IPS DF 4.7 (cell line): ENCODE results near the gene XRCC4.
"Not testable (repeated sequence)": the region's sequence is repeated elsewhere in the genome, so short reads cannot be mapped to it uniquely, and the experiment has no call there.

ENCODE experiments used
- DNase-seq: peaks from one replicate; pipeline ENCODE4 v3.0.0-alpha.2; 2013; ENCODE audit warnings: low spot score; ENCODE audit errors: extremely low read depth

Gene XRCC4

DNA sequence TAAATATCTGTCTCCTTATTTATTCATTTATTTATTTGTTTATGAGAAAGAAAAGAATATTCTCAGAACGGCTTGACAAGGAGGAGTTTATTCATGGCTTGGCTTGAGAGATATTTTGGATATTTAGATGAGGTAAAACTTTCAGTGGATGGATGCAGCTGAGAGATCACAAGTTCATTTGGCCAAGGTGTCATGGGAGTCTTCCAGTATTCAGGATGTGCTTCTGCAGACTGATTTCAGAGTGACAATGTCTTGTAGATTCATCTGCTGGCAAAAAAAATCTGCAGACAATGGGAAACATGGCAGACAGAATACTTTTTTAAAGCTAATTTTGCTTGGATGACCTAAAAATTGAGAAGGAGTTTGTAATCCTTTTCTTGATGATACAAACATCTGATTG, 38.5 kb downstream of the XRCC4 start:
- no peak for DNase-seq

DNA sequence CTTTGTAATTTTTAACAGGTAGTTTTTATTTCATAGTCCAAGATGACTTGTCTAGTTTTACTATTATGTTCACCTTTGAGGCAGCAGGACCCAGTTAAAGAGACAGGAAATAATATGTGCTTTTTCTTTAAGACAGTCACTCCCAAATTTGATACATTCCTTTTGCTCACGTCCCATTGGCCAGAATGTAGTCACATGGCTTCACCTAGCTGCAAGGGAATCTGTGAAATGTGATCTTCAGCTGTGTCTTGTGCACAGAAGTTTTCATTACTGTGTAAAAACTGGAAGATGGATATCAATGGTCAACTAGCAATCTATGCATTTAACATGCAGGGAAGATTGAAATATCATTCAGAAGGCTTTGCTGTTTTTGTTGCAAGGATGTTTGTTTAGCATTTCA, 41.1 kb downstream of the XRCC4 start:
- DNase-seq = no peak

DNA sequence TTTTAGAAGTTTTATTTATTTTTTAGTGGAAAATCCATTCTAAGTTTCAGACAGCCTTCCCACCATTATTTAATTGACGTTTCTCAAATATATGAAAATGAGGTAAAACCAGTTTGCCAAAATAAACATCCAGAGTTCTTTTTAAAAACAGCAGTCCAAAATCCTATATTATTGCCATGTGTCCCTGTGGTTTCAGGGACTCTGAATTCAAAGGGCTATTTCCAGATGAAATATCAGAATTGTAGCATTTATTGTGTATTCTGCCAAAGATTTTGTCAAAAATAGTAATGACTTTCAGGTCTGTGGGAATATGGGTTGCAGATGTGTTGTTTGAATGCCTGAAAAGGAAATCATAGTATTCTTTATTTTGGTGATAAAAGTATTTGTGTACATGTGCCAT, 41.6 kb downstream of the XRCC4 start:
- no peak for DNase-seq

DNA sequence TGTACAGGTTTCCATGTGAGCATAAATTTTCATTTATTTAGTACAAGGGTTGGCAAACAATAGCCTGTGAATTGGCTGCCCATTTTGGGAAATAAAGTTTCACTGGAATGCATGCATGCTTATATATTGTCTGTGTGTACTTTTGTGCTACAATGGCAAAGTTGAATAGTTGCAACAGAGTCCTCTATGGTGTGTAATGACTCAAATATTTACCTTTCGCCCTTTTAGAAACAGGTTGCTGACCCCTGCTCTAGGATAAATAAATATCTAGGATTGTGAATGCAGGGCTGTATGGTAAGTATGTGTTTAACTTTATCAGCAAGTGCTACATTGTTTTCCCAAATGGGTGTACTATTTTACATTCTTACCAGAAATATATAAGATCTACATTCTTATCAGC, 47.2 kb downstream of the XRCC4 start:
- DNase-seq = no peak

DNA sequence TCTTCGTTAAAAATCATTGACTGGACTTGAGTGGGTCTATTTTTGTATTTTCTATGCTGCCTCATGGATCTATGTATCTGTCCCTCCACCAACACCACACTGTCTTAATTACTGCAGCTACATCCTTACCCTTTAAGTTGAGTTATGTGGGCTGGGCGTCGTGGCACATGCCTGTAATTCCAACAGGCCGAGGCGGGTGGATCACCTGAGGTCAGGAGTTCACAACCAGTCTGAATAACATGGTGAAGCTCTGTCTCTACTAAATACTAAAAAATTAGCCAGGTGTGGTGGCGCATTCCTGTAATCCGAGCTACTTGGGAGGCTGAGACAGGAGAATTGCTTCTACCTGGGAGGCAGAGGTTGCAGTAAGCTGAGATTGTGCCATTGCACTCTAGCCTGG, 48.2 kb downstream of the XRCC4 start:
- DNase-seq = no peak

DNA sequence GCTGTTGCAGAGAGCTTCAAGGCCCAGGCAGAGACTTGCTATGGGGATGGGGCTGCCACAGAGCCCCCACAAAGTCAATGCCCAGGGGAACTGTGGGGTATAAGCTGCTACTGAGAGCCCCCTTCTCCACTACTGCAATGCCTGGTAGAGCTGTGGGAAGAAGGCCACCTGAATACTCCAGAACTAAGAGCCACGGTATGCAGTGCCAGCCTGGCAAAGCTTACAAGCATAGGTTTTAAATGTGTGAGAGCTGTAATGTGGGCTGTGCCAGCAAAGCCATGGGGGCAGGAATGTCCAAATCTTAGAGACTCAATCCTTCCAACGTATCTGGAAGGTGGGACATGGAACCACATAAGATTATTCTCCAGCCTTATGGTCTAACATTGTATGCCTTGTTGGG, 49.2 kb downstream of the XRCC4 start:
- DNase-seq = no peak

DNA sequence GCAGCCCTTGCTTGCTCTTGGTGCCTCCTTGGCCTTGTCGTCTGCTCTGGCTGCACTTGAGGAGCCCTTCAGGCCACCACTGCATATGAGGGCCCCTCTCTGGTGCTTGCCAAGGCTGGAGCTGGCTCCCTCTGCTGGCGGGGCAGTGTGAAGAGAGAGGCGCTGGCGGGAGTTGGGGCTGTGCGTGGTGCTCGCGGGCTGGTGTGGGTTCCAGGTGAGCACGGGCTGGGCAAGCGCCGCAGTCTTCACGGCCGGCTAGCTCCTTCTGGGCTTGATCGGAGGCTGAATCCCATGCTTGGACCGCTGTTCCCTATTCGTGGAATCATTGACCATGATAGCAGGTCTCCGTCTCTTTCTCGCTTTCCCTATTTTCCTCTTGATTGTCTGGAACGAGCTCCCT, 56.5 kb downstream of the XRCC4 start:
- no peak for DNase-seq

DNA sequence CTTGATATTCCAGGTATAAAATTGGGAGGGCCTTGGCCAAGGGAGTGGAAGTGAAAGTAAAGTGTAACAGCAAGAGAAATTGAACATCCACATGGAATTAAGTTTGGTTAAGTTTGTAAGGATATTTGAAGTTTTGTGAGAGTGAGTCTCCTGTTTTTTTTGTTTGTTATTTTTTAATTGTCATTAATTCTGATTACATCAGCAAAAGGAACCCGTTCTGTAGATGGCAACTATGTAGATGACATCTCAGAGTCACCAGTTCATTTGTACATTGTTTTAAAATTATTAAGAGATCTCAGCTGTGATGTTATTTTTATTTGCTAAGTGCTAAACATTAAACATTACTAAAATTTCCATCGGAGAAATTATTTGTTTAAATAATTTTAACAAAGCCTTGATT, 65.2 kb downstream of the XRCC4 start:
- no peak for DNase-seq

DNA sequence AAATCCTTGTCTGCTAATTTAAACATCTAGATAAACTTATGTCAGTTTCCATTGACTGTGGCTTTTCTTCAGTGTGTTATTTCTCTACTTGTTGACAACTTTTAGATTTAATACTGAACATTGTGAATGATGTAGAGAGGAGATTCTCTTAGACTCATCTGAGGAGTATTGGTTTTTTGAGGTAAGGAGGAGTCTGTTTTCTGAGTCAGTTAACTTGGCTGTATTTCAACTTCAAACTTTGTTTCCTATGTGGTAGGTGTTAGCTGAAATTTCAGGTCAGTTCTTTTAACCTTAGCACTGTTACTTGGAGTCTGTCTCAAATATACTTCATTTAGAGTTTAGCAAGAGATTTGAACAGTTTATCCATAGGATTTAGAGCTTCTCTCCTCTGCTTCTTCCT, 67.9 kb downstream of the XRCC4 start:
- no peak for DNase-seq

DNA sequence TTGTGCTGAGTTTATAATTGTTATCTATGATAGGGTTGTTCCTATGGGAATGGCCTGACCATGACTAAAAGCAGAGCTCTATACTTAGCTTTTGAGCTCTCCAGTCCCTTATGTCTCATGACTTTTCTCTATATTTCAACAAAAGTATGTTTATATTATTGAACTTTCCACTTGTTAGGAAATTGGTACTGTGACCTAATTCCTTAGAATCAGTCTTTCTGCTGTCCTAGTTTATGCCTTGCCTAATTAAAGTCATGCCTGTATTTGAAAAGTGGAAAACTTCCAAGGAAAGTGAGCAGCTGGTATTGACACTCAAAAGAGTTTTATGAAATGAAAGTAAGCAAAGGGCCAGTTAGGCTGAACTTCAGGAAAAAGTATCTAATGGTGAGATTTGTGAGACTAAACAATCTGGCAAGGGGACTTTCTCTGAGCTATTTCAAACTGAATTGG, 68.6 kb downstream of the XRCC4 start:
- no peak for DNase-seq

DNA sequence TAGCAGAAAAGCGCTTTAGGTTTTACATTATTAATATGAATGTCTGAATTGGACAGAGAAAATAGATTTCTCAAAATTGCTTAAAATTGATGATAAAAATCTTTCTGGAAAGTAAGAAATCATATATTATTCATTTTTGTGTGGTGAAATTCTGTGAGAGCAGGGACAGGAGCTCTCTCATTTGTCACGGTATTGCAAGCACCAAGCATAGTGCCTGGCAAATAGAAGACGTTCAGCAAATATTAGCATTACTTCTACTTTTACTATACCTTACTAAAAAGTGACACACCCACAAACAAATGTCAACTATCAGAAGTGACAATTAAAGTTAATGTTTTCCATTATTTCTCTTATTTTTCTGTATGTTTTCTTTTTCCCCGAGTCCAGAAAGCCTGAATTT, 69.1 kb downstream of the XRCC4 start:
- no peak for DNase-seq

DNA sequence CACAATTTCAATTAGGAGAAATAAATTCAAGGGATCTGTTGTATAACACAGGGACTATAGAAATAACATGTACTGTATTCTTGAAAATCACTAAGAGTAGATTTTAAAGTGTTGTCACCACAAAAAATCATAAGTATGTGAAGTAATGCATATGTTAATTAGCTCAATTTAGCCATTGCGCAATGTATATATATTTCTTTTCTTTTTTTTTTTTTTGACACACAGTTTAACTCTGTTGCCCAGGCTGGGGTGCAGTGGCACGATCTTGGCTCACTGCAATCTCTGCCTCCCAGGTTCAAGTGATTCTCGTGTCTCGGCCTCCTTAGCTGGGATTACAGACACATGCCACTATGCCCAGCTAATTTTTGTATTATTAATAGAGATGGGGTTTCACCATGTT, 70.2 kb downstream of the XRCC4 start:
- DNase-seq = no peak

DNA sequence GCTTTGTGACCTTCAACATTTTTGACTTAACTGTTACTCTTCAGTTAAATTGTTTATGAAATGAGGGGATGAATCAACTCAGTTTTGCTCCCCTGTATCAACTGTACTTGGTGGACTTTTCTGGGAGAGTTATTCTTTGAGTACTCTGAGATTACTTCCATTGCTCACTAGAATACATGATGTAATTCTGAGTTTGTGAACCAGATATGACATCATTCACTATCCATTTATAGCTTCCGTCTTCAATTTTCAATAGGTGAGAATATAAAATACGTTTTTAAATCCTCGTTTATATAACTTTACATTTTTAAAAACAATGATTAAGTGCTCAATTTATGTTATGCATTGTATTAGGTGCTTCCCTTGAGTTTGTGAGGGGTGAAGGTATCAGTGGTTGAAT, 71.0 kb downstream of the XRCC4 start:
- no peak for DNase-seq

DNA sequence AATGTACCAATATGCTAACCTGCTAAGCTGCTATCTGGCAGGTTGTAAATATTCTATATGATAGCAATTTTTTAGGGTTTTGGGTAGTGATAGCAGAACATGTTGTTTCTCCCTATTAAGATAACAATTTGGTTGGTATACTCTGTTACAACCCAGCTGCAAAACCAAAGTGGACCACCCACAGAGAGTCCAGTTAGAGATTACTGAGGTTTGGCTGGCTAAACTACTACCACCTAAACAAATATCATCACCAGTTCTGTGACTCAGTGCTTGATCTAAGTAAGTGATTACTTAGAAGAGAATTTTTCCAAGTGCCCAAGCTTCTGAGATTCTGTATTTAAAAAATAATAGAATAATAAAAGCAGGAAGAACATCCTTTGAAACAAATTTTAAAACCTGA, 72.3 kb downstream of the XRCC4 start:
- no peak for DNase-seq

DNA sequence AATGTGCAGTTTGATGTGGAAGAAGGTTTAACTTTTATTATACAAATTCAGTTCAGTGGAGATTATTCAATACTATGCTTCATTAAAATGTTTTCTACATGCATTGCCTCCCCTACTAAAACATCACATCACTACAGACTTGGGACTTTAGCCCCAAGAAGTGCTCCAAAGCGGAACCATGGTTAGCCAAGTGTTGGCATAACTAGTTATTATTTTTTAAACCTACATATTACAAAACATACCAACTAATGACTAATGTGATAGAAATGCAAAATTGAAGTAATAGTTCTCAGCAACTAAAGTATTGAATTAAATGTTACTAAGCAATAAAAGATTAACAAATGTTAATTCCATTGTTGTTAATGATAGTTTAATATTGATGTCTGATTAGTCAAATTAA, 74.5 kb downstream of the XRCC4 start:
- no peak for DNase-seq

DNA sequence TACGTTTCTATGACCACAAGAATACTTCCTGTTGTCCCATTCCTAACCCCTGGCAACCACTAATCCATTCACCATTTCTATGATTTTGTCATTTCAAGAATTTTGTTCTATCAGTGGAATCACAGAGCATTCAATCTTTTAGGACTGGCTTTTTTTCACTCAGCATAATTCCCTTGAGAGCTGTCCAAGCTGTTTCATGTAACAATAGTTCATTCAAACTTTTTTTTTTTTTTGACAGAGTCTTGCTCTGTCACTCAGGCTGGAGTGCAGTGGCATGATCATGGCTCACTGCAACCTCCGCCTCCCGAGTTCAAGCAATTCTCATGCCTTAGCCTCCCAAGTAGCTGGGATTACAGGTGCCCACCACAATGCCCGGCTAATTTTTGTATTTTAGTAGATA, 75.6 kb downstream of the XRCC4 start:
- DNase-seq = not testable (repeated sequence)

DNA sequence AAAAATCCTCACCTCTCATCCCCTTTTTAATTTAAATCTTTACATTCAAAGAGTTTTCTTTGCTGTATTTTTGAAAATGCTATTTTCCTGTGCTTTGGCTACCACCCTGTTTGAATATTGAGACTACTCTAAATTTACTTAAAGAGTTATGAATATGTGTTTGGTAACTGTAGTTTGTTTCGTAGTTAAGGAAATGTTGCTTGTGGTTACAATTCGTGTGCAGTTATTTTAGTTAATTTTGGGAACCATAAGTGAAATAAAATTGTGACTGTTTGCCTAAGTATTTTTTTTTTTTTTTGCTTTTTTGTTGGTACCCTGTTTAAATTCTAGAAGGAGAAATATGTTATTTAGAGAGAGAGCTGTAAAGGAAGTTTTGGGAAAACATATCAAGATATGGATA, 78.7 kb downstream of the XRCC4 start:
- DNase-seq = no peak

DNA sequence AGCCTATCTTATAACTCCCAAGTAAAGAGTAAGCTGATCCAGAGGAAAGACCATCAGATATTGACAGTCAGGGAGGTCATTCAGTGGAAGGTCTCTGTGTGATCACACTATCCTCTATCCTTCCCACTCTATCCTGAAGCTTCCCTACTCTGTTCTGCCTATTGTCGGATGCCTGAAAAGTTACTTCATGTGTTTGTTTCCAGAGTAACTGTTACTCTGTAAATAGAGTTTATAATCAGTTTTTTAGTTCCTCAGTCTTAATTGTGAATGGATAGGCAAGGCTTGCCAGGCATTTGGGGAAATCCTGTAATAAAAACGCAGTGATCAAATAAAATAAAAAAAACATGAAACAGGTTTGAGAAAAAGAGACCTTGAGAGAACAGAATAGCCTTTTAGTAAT, 79.8 kb downstream of the XRCC4 start:
- DNase-seq = no peak

DNA sequence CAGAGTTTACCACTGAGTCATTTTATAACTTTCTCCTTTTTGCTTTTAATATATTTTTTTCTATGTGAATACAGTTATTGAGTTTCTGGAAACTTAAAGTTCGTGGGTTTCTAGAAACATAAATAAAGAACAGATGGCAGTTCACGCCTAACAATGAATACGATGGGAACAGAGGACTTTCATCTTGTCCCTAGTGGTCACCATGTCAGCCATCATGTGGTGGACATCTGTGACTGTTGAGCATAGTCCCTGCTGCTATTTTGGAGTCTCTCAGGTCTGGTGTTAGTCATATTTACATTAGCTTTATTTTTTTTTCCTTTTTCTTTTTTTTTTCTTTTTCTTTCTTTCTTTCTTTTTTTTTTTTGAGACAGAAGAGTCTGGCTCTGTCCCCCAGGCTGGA, 85.3 kb downstream of the XRCC4 start:
- DNase-seq = no peak

DNA sequence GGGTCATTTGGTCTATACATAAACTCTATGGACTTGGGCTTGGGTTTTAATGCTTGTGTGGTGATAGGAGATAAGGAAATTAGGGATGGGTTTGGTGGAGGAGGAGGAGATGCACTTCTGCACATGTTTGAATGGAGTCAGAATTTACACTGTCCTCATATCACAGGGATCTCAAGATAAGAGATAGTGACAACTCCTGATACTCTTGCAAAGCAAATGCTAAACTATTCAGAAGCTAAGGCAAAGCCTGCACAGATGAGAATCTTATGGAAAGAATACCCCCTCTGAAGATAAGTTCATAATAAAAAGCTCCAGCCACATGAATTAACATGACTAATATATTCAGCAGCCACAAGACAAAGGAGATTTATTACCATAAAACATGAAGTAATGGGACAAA, 90.2 kb downstream of the XRCC4 start:
- no peak for DNase-seq

DNA sequence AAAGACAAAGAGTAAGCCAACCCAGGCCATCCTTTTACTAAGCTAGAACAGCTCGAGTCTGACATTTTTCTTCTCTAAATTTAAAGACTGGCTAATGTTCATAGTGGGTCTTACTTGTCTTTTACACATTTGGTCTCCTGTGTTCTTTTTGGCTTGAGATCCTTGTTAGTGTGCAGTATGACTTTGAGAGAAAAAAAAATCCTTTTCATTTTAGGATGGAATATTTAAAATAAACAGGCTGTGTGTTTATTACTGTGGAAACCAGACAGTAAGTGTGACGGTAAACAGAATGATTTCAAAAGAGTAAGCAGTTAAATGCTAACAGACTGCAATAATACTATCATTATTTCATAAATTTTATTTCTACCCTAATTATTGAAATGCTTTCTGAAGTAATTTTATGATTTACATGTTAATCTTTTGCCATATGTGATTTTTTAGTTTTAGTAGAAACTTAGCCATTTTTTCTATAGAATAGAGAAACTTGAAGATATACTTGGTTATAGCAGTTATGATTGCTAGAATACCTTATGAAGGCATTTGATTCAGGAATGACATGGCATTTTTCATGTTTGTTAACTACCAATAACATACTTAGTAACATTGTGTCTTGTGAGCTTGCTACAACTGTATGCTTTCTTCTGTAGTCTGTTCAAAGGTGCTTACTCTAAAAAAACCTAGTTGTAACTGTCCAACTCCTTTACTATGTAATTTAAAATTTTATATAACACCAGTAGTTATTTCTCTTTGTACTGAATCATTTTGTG, 92.4 kb downstream of the XRCC4 start:
- DNase-seq = no peak

DNA sequence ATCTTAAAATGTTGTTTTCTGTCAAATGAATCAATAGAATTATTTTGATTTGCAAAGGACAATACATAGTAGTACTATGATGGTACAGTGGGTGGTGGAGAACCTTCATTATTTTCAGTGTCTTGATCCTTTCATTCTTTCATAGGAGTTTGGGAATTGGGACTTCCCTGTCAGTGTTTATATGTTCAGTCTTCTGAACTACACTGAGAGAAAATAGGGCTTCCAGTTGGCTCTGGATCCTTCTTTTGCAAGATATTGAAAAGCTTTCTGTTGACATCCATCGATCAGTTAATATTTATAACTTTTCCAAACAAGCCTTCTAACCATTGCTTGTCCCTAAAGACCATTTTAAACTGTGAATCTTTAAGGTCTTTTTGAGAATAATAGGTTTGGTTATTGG, 94.7 kb downstream of the XRCC4 start:
- no peak for DNase-seq

DNA sequence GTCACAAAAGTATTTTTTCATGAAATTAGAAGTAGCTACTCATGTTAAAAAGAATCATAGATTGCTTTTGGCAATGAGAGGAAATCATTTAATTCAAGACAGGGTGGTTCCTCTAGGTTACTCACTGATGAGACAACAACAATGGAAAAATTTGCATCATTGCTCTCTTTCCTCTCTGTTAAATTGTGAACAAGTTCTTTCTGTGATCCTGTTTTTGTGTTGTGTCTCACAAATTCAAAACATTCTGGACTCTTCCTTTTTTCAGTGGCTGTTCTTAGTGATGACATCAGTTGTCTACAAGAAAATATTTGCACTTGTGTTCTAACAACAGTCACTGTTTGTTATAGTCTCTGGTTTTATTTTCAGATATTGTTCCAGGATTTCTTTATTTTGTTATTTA, 95.3 kb downstream of the XRCC4 start:
- DNase-seq = no peak

DNA sequence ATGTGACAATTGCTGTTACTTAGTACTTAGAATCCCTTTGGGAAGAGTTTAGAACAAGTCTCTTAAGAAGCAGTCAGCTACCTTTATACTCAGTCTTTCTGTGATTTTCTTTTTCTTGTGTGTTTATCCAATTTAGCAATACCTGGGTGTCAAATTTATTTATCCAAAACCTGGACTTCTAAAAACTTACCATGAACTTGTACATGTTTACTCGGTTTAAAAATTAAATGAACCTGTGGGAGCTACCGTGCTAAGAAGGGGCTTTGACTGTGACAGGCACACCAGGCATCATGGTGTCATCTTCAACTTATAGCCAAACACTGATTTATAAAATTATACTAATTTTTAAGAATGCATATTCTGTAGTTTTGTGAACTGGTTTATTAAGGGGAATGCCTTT, 96.5 kb downstream of the XRCC4 start:
- DNase-seq = no peak
